GM12891 (cell line): ENCODE measurements around the gene CLDN1.

Experiments used
- POLR2A ChIP-seq: IDR thresholded peaks from 2 replicates; pipeline ENCODE4 v1.6.1; 2011; ENCODE audit warnings: low read depth, low read length, control low read depth
- POLR2AphosphoS5 ChIP-seq: IDR thresholded peaks from 2 replicates; pipeline ENCODE4 v1.6.1; 2011; ENCODE audit warnings: low read depth, low read length, control low read depth
- SPI1 ChIP-seq: IDR thresholded peaks from 2 replicates; pipeline ENCODE4 v1.6.1; 2011; ENCODE audit warnings: low read depth, low read length, control low read depth
- TAF1 ChIP-seq: IDR thresholded peaks from 2 replicates; pipeline ENCODE4 v1.6.1; 2011; ENCODE audit warnings: low read depth, low read length, control low read depth

DNA sequence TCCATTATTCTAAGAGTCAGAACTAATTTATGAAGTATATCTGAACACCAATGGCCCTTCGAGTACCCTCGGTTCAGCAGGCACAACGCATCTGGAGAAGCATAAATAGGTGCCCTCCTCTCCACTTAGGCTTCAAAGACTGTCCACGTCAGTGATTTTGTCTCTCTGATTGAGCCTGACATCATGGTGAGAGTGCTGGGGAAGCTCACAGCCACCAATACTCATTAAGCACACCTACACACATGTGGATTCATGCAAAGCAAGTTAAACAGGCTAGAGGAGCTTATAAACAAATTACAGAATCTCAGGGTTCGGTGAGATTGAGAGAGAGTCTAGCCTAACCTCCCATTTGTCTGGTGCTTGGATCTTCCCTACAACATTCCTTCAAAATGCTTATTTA, 3.6 kb downstream of the CLDN1 start:
- TF ChIP-seq POLR2AphosphoS5: no peak
- TF ChIP-seq TAF1: no peak
- TF ChIP-seq POLR2A: no peak
- TF ChIP-seq SPI1: no peak
